ENCODE data around the gene L3HYPDH.
A peak's percentile ranks its signal among the peaks of the same experiment; 100 is the strongest.

L3HYPDH gene

GRCh38 chr14:59481407-59481806, 2.8 kb downstream of the L3HYPDH start:
- TF ChIP-seq CTCF (conservative IDR thresholded peaks at IDR 0.05; ENCODE audit: low read depth, low read length) = no peak
- DNase-seq (ENCODE audit: low read depth) = no peak
- H3K4me3 ChIP-seq (ENCODE audit: low read depth, low read length) = peak overlapping the region; percentile 91

- DNase-seq (ENCODE audit: low read depth) = no peak
- no peak for TF ChIP-seq CTCF (conservative IDR thresholded peaks at IDR 0.05; ENCODE audit: low read depth, low read length)
- no peak overlapping the region for H3K4me3 ChIP-seq (ENCODE audit: low read depth, low read length)
Observed at GRCh38 chr14:59480166-59480565, 4.0 kb downstream of the L3HYPDH start.

GRCh38 chr14:59478540-59478939, 5.7 kb downstream of the L3HYPDH start:
- no peak for TF ChIP-seq CTCF (conservative IDR thresholded peaks at IDR 0.05; ENCODE audit: low read depth, low read length)
- no peak for DNase-seq (ENCODE audit: low read depth)
- H3K4me3 ChIP-seq (ENCODE audit: low read depth, low read length) = no peak overlapping the region

GRCh38 chr14:59475709-59476108, 8.5 kb downstream of the L3HYPDH start:
- DNase-seq (ENCODE audit: low read depth) = no peak
- TF ChIP-seq CTCF (conservative IDR thresholded peaks at IDR 0.05; ENCODE audit: low read depth, low read length) = no peak
- H3K4me3 ChIP-seq (ENCODE audit: low read depth, low read length) = no peak overlapping the region

GRCh38 chr14:59474172-59474571, 10.0 kb downstream of the L3HYPDH start:
- no peak overlapping the region for H3K4me3 ChIP-seq (ENCODE audit: low read depth, low read length)
- TF ChIP-seq CTCF (conservative IDR thresholded peaks at IDR 0.05; ENCODE audit: low read depth, low read length) = no peak
- peak; percentile 85 for DNase-seq (ENCODE audit: low read depth)

- no peak for TF ChIP-seq CTCF (conservative IDR thresholded peaks at IDR 0.05; ENCODE audit: low read depth, low read length)
- no peak for DNase-seq (ENCODE audit: low read depth)
- H3K4me3 ChIP-seq (ENCODE audit: low read depth, low read length) = peak within 1 kb of the TSS; percentile 66
Observed at GRCh38 chr14:59465316-59466135, 18.7 kb downstream of the L3HYPDH start, which contains the start of gene GPR135. GPR135 (minus strand) TSS chr14:59465380; CDS start chr14:59465226, 154 bp downstream.

Measured in choroid plexus epithelial cell (primary cell).